ENCODE results near the gene CHRNA7. TPM values are rescaled to one million over a fixed set of nuclear protein-coding genes. Genes with fewer than 3 reads are reported as not detected.
"Not testable (repeated sequence)": the region's sequence is repeated elsewhere in the genome, so short reads cannot be mapped to it uniquely, and the experiment has no call there.

CHRNA7 gene
- total RNA-seq, 2 experiments from 2014 or later = 0.24 to 0.55 TPM

DNA sequence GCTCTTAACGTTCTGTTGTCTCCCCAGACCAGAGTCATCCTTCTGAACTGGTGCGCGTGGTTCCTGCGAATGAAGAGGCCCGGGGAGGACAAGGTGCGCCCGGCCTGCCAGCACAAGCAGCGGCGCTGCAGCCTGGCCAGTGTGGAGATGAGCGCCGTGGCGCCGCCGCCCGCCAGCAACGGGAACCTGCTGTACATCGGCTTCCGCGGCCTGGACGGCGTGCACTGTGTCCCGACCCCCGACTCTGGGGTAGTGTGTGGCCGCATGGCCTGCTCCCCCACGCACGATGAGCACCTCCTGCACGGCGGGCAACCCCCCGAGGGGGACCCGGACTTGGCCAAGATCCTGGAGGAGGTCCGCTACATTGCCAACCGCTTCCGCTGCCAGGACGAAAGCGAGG lies 137.6 kb downstream of the CHRNA7 start:
- H3K4me1 Mint-ChIP-seq (ENCODE audit: low read depth); H3K27ac Mint-ChIP-seq; ATAC-seq; CTCF ChIA-PET; H3K4me3 Mint-ChIP-seq; POLR2A ChIA-PET; DNase-seq; H3K36me3 Mint-ChIP-seq (ENCODE audit: low read depth); H3K9me3 Mint-ChIP-seq (ENCODE audit: insufficient read depth); H3K27me3 Mint-ChIP-seq (ENCODE audit: low read depth): not testable (repeated sequence)

DNA sequence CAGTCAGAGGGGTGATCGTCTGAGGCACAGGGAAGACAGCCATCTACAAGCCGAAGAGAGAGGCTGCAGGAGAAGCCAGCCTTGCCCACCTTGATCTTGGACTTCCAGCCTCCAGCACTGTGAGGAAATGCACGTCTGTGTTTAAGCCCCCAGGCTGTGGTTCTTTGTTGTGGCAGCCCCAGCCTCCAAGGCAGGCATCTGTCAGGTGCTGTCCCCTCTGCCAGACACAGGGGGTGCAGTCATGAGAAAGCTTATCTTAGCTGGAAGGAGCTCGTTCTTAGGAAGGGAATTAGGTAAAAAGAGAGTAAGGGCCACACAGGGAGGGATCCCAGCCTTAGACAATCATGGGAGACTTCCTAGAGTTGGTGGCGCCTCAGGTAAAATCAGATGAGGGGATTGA lies 150.3 kb downstream of the CHRNA7 start:
- DNase-seq; H3K27ac Mint-ChIP-seq; POLR2A ChIA-PET; H3K27me3 Mint-ChIP-seq (ENCODE audit: low read depth); H3K9me3 Mint-ChIP-seq (ENCODE audit: insufficient read depth); ATAC-seq; H3K4me1 Mint-ChIP-seq (ENCODE audit: low read depth); H3K4me3 Mint-ChIP-seq; H3K36me3 Mint-ChIP-seq (ENCODE audit: low read depth); CTCF ChIA-PET: not testable (repeated sequence)

- H3K4me1 Mint-ChIP-seq (ENCODE audit: low read depth); ATAC-seq; CTCF ChIA-PET; POLR2A ChIA-PET; H3K27ac Mint-ChIP-seq; H3K27me3 Mint-ChIP-seq (ENCODE audit: low read depth); H3K9me3 Mint-ChIP-seq (ENCODE audit: insufficient read depth); H3K4me3 Mint-ChIP-seq; H3K36me3 Mint-ChIP-seq (ENCODE audit: low read depth); DNase-seq: not testable (repeated sequence)
Measured at GRCh38 chr15:32193780-32194179, 163.5 kb downstream of the CHRNA7 start.

DNA sequence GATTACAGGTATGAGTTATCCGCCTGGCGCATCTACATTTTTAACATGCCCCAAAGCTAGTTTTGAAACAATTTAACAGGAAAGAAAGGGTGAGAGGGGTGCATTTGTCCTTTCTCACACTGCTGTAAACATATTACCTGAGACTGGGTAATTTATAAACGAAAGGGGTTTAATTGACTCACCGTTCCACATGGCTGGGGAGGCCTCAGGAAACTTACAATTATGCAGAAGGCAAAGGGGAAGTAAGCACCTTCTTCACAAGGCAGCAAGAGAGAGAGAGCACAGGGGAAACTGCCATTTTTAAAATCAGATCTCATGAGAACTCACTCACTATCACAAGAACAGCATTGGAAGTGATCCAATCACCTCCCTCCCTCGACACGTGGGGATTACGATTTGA lies 165.9 kb downstream of the CHRNA7 start:
- ATAC-seq; H3K36me3 Mint-ChIP-seq (ENCODE audit: low read depth); CTCF ChIA-PET; POLR2A ChIA-PET; DNase-seq; H3K27me3 Mint-ChIP-seq (ENCODE audit: low read depth); H3K27ac Mint-ChIP-seq; H3K4me3 Mint-ChIP-seq; H3K9me3 Mint-ChIP-seq (ENCODE audit: insufficient read depth); H3K4me1 Mint-ChIP-seq (ENCODE audit: low read depth): not testable (repeated sequence)

DNA sequence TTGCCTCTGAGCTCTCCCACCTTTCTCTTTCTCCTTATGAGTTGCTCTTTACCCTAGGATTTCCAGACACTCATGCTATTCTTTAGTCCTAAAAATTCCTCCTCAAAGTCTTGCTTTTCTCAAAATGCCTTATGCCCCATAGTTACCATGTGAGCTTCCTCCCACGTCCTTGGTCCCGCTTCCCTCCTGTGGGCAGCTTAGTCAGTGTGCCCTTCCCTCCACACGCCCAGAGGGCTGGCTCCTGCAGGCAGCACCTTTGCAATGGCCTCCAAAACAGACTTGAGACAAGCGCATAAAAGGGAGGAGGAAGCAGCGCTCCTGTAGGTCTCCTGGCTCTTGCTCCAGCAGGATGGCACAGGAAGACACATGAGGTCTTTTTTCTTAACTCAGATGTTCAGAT lies 168.6 kb downstream of the CHRNA7 start:
- CTCF ChIA-PET; H3K9me3 Mint-ChIP-seq (ENCODE audit: insufficient read depth); H3K4me1 Mint-ChIP-seq (ENCODE audit: low read depth); DNase-seq; H3K4me3 Mint-ChIP-seq; ATAC-seq; H3K27me3 Mint-ChIP-seq (ENCODE audit: low read depth); H3K36me3 Mint-ChIP-seq (ENCODE audit: low read depth); H3K27ac Mint-ChIP-seq; POLR2A ChIA-PET: not testable (repeated sequence)

GRCh38 chr15:32209081-32209480 lies 178.8 kb downstream of the CHRNA7 start:
- H3K4me3 Mint-ChIP-seq; H3K9me3 Mint-ChIP-seq (ENCODE audit: insufficient read depth); H3K27ac Mint-ChIP-seq; CTCF ChIA-PET; H3K27me3 Mint-ChIP-seq (ENCODE audit: low read depth); ATAC-seq; H3K4me1 Mint-ChIP-seq (ENCODE audit: low read depth); H3K36me3 Mint-ChIP-seq (ENCODE audit: low read depth); POLR2A ChIA-PET; DNase-seq: not testable (repeated sequence)

GRCh38 chr15:32218666-32219065 lies 188.4 kb downstream of the CHRNA7 start:
- Mint-ChIP-seq H3K27ac (no peak overlapping the region), H3K4me3 (no peak overlapping the region), H3K36me3 (ENCODE audit: low read depth) (no peaks in the 10 kb centered on the region), H3K27me3 (ENCODE audit: low read depth) (no peaks in the 10 kb centered on the region), H3K4me1 (ENCODE audit: low read depth) (no peaks in the 10 kb centered on the region), H3K9me3 (ENCODE audit: insufficient read depth) (no peaks in the 10 kb centered on the region)
- DNase-seq (no peak), ATAC-seq (no peak)
- POLR2A ChIA-PET = no interaction called here
- CTCF ChIA-PET = no interaction called here

Other genes with a start within 250 kb of the CHRNA7 start
- gene OTUD7A, start 159.8 kb upstream of the CHRNA7 start, total RNA-seq = 1 to 10 TPM; 1.7 to 2.3 TPM